Measurements from ENCODE around the gene SYNJ2BP.

SYNJ2BP gene

GRCh38 chr14:70394674-70395306 lies 22.1 kb downstream of the SYNJ2BP start:
- no peak for FAIRE-seq
- DNase-seq (ENCODE audit: extremely low spot score, insufficient read length, low read depth) = no peak

GRCh38 chr14:70392676-70393075 lies 24.2 kb downstream of the SYNJ2BP start:
- no peak for FAIRE-seq
- DNase-seq (ENCODE audit: extremely low spot score, insufficient read length, low read depth) = no peak

- no peak for DNase-seq (ENCODE audit: extremely low spot score, insufficient read length, low read depth)
- FAIRE-seq = no peak
These were observed 25.1 kb downstream of the SYNJ2BP start for GRCh38 chr14:70391493-70392391.

GRCh38 chr14:70382536-70382935 lies 34.4 kb downstream of the SYNJ2BP start:
- no peak for FAIRE-seq

GRCh38 chr14:70380824-70381223 lies 36.1 kb downstream of the SYNJ2BP start:
- no peak for FAIRE-seq
- no peak for DNase-seq (ENCODE audit: extremely low spot score, insufficient read length, low read depth)

More at GRCh38 chr14:70382536-70382935, 34.4 kb downstream of the SYNJ2BP start:
- DNase-seq (ENCODE audit: extremely low spot score, insufficient read length, low read depth) = no peak

GRCh38 chr14:70378696-70379095 lies 38.2 kb downstream of the SYNJ2BP start:
- DNase-seq (ENCODE audit: extremely low spot score, insufficient read length, low read depth) = no peak
- no peak for FAIRE-seq
